Activated T-helper 17 cell treated with anti-CD3 and anti-CD28 coated beads, Interleukin-2, amount 50 U/mL, for 72 hours (primary cell): ENCODE data around the gene PLEKHB2. TPM values are rescaled to one million over a fixed set of nuclear protein-coding genes. Genes with fewer than 3 reads are reported as not detected.
"Not testable (repeated sequence)": the region's sequence is repeated elsewhere in the genome, so short reads cannot be mapped to it uniquely, and the experiment has no call there.

ENCODE experiments used
- ATAC-seq: fragments of 150-1000 bp; cut with Tn5 transposase; replicated peaks from 2 replicates; pipeline ENCODE4 v1.10.0; 2021; ENCODE audit warnings: mild to moderate bottlenecking, moderate library complexity
- H3K27ac Mint-ChIP-seq: one replicate; pipeline ENCODE4 v1.8.0; 2022; ENCODE audit warnings: mixed read lengths
- H3K27me3 Mint-ChIP-seq: one replicate; pipeline ENCODE4 v1.8.0; 2022; ENCODE audit warnings: mixed read lengths
- H3K36me3 Mint-ChIP-seq: one replicate; pipeline ENCODE4 v1.8.0; 2022; ENCODE audit warnings: low read depth, mild to moderate bottlenecking, mixed read lengths
- H3K4me1 Mint-ChIP-seq: one replicate; pipeline ENCODE4 v1.8.0; 2022; ENCODE audit warnings: mixed read lengths
- H3K4me3 Mint-ChIP-seq: one replicate; pipeline ENCODE4 v1.8.0; 2022; ENCODE audit warnings: mild to moderate bottlenecking, mixed read lengths
- H3K9me3 Mint-ChIP-seq: one replicate; pipeline ENCODE4 v1.8.0; 2022; ENCODE audit warnings: mixed read lengths
- total RNA-seq, 2 donors: library from RNA; stranded (reverse); gene quantifications; one replicate each; pipeline ENCODE4 v1.2.3, GENCODE V29; 2022

The PLEKHB2 gene
- total RNA-seq, 2 donors from 2014 or later: 59.8 to 64.5 TPM

DNA sequence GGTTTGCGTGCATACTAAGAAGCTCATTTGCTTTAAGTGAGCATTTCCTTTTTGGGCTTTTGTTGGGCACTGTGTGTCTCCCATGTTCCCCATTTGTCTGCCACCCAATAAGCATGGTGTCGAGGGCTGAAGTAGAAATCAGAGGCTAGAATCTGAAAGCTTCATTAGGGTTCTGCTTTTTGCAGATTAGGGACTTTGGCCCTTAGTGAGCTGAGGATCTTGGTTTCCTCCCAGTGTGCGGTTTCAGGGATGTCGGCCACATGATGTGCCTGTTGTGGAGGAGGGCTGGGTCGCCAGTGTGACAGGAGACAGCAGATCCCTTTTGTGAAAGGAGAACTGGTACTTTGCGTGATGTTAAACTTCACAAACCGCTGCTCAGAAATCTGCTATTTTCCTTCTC lies 41.1 kb downstream of the PLEKHB2 start:
- H3K27me3 Mint-ChIP-seq: no peaks in the 10 kb centered on the region
- no peak overlapping the region for H3K4me3 Mint-ChIP-seq
- ATAC-seq: no peak
- H3K36me3 Mint-ChIP-seq: peaks cover 98% of the 10 kb centered on the region
- H3K27ac Mint-ChIP-seq: no peak overlapping the region
- H3K9me3 Mint-ChIP-seq: no peaks in the 10 kb centered on the region
- H3K4me1 Mint-ChIP-seq: peaks cover 7% of the 10 kb centered on the region

DNA sequence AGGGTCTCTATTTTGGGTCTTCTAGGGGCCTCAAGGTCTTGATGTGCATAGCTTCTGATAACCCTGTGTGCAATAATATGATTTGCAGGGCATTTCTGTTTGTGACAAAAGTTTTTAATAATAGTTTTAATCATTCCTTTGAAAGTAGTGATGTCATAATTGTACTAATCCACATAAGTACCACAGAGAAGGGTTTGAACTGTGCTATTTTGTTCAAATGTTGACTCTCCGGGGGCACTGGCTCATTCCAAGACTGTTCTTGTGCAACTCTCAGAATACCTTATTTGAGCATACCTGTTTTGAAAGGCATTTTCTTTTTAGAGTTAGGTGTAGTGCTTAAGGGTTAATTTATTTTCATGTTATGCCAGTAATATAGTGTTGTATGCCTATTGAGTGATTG lies 41.6 kb downstream of the PLEKHB2 start:
- H3K36me3 Mint-ChIP-seq: peaks cover 95% of the 10 kb centered on the region
- ATAC-seq: no peak
- no peak overlapping the region for H3K4me3 Mint-ChIP-seq
- H3K9me3 Mint-ChIP-seq: no peaks in the 10 kb centered on the region
- peaks cover 7% of the 10 kb centered on the region for H3K4me1 Mint-ChIP-seq
- no peaks in the 10 kb centered on the region for H3K27me3 Mint-ChIP-seq
- no peak overlapping the region for H3K27ac Mint-ChIP-seq

DNA sequence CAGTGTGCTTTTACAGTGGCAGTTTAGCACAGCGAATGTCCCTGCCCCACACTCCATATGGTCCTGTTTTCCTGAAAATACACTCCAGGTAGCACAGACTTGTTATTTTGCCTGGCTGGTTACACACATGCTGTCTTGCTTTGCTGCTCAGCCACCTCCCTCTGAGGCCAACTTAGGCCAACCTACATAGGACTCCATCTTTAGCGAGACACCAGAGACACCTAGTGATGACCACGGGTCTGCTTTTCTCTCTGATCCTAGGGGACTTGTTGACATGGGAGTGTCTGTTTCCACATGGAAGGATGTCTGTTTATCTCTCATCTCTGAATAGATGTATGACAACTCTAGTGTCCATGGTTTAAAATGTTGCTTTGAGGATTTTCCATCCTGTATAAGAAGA lies 43.3 kb downstream of the PLEKHB2 start:
- Mint-ChIP-seq H3K27ac (no peak overlapping the region), H3K9me3 (no peaks in the 10 kb centered on the region), H3K4me1 (no peaks in the 10 kb centered on the region), H3K27me3 (no peaks in the 10 kb centered on the region), H3K4me3 (no peak overlapping the region), H3K36me3 (peaks cover 78% of the 10 kb centered on the region)
- ATAC-seq: no peak

GRCh38 chr2:131150109-131150508 lies 45.0 kb downstream of the PLEKHB2 start:
- H3K27me3 Mint-ChIP-seq: not testable (repeated sequence)

DNA sequence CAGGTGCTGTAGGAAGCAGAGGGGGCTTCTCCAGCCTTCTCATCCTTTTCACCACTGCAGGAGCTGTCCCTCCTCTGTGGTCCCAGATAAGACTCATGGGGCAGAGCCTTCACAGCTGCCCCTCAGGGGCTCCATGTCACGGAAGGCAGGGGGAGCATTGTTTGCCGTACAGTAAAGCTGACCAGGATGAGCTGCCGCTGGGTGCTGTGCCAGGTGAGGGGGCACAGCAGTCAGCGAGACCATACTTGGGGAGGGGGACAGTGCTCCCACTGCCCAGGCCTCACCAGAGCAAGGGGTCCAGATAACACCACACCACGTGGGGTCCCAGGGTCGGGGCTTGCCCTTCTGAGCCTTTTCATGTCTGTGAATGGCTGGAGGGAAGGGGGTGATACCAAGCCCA lies 46.3 kb downstream of the PLEKHB2 start:
- no peak for ATAC-seq
- Mint-ChIP-seq H3K4me3 (no peak overlapping the region), H3K27ac (no peak overlapping the region), H3K36me3 (peaks cover 49% of the 10 kb centered on the region), H3K27me3 (no peaks in the 10 kb centered on the region), H3K4me1 (peaks cover 6% of the 10 kb centered on the region), H3K9me3 (no peaks in the 10 kb centered on the region)

More at GRCh38 chr2:131150109-131150508, 45.0 kb downstream of the PLEKHB2 start:
- H3K4me1 Mint-ChIP-seq, H3K9me3 Mint-ChIP-seq, H3K27ac Mint-ChIP-seq, H3K4me3 Mint-ChIP-seq, ATAC-seq: not testable (repeated sequence)
- peaks cover 62% of the 10 kb centered on the region for H3K36me3 Mint-ChIP-seq

- no peak overlapping the region for H3K4me3 Mint-ChIP-seq
- H3K27ac Mint-ChIP-seq: peak overlapping the region; percentile 64
- no peaks in the 10 kb centered on the region for H3K27me3 Mint-ChIP-seq
- peaks cover 42% of the 10 kb centered on the region for H3K36me3 Mint-ChIP-seq
- H3K9me3 Mint-ChIP-seq: no peaks in the 10 kb centered on the region
- H3K4me1 Mint-ChIP-seq: peaks cover 6% of the 10 kb centered on the region
- ATAC-seq: no peak
These were observed 46.9 kb downstream of the PLEKHB2 start for GRCh38 chr2:131152074-131152473.

- peak overlapping the region; percentile 21 for H3K4me3 Mint-ChIP-seq
- no peaks in the 10 kb centered on the region for H3K27me3 Mint-ChIP-seq
- H3K27ac Mint-ChIP-seq: peak overlapping the region; percentile 76
- H3K9me3 Mint-ChIP-seq: no peaks in the 10 kb centered on the region
- H3K36me3 Mint-ChIP-seq: peaks cover 27% of the 10 kb centered on the region
- no peak for ATAC-seq
- H3K4me1 Mint-ChIP-seq: peaks cover 12% of the 10 kb centered on the region
These were observed 48.4 kb downstream of the PLEKHB2 start for GRCh38 chr2:131153529-131153928.

- H3K27ac Mint-ChIP-seq: peak overlapping the region; percentile 76
- ATAC-seq: peak; percentile 99
- peaks cover 22% of the 10 kb centered on the region for H3K36me3 Mint-ChIP-seq
- H3K27me3 Mint-ChIP-seq: no peaks in the 10 kb centered on the region
- H3K9me3 Mint-ChIP-seq: no peaks in the 10 kb centered on the region
- H3K4me3 Mint-ChIP-seq: peak overlapping the region; percentile 21
- peaks cover 12% of the 10 kb centered on the region for H3K4me1 Mint-ChIP-seq
These were observed 49.0 kb downstream of the PLEKHB2 start for GRCh38 chr2:131154071-131154531.

GRCh38 chr2:131154647-131155046 lies 49.5 kb downstream of the PLEKHB2 start:
- ATAC-seq: no peak
- H3K36me3 Mint-ChIP-seq: peaks cover 16% of the 10 kb centered on the region
- no peak overlapping the region for H3K27ac Mint-ChIP-seq
- H3K4me3 Mint-ChIP-seq: peak overlapping the region; percentile 21
- H3K4me1 Mint-ChIP-seq: peaks cover 12% of the 10 kb centered on the region
- H3K27me3 Mint-ChIP-seq: no peaks in the 10 kb centered on the region
- H3K9me3 Mint-ChIP-seq: no peaks in the 10 kb centered on the region

DNA sequence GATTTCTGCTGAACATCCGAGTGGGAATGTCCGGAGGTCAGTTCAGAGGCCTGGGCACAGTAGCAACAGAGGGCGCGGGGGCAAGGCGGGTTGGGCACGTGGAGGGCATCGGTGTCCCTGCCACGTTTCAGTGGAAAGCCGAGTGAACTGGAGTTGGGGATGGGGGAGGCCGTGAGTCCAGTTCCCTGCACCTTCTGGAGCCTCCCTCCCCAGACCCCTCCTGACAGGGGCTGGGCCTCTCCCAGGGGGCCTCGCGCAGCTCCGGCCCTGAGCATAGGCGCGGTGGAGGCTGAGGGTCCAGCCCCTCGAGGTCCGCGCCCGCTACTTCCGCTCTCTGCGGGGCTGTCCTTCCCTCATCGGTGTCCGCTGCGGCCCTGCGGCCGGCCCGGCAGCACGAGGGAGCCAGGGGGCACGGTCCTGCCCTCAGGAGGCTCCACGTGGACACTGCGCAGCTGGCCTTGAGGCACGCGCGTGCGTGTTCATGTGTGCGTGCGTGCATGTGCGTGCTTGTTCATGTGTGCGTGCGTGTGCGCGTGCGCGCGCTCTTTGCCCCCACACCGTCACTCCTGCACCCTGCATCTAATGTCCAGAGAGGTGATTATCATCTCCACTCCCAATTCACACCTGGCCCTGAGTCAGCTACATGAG lies 50.2 kb downstream of the PLEKHB2 start:
- Mint-ChIP-seq H3K4me3 (no peak overlapping the region), H3K27me3 (no peaks in the 10 kb centered on the region), H3K27ac (no peak overlapping the region), H3K36me3 (peaks cover 9% of the 10 kb centered on the region), H3K4me1 (peaks cover 12% of the 10 kb centered on the region), H3K9me3 (no peaks in the 10 kb centered on the region)
- no peak for ATAC-seq

DNA sequence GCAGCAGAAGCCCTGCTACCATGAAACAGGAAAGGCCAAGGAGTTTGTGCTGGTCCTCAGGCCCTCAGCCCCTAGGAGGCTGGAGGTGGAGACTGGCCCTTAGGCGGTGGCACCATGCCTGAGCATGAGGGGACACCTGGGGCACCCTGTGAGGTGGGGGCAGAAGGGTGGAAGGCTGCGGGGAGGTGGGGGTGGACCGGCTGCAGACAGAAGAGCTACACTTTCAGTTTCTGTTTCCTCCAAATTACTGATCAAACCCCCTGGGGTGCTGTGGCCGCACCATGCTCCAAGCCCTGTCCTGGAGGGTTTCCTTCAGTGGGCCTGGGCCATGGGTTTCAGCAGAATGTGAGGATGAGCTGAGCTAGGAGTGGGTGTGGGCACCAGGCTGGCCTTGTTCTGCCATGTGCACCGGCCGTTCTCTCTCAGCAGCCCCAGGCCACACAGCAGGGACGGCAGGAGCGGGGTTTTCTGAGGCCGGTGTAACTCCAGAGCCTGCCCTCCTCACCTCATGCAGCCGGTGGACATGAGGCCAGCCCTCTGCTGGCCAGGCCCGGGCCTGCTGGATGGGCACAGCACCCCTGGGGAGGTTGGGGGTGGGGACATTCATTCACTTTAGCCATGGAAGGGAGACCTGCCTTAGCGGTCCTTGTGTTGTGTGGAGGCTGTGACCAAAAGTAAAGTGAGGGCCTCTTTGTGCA lies 51.5 kb downstream of the PLEKHB2 start:
- Mint-ChIP-seq H3K27me3 (no peaks in the 10 kb centered on the region), H3K4me3 (peak overlapping the region; percentile 31), H3K36me3 (no peaks in the 10 kb centered on the region), H3K9me3 (no peaks in the 10 kb centered on the region), H3K4me1 (peaks cover 12% of the 10 kb centered on the region), H3K27ac (peak overlapping the region; percentile 50)
- no peak for ATAC-seq

GRCh38 chr2:131165562-131165961 lies 60.4 kb downstream of the PLEKHB2 start:
- ATAC-seq, H3K36me3 Mint-ChIP-seq, H3K27ac Mint-ChIP-seq, H3K27me3 Mint-ChIP-seq, H3K4me3 Mint-ChIP-seq, H3K9me3 Mint-ChIP-seq, H3K4me1 Mint-ChIP-seq: not testable (repeated sequence)

- Mint-ChIP-seq H3K9me3 (no peaks in the 10 kb centered on the region), H3K27me3 (no peaks in the 10 kb centered on the region), H3K4me1 (no peaks in the 10 kb centered on the region), H3K36me3 (no peaks in the 10 kb centered on the region), H3K4me3 (no peak overlapping the region), H3K27ac (no peak overlapping the region)
- no peak for ATAC-seq
These were observed 63.4 kb downstream of the PLEKHB2 start for GRCh38 chr2:131168538-131168937.

DNA sequence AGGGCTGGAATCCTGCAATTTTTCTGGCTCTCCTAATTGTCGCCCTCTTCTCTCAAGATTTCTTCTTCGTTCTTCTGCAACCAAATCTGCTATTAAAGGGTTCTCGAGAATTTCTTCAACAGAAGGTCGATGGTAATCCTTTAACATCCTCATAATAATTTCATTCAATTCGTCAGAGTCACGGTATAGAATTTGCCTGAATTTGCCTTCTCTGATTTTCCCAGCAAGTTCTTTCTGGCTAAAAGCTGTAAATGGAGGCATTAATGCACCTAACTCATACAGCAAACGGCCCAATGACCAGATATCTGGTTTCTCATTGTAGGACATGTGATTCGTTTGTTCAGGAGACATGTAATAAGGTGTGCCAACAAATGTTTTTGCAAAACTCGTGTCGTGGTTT lies 72.9 kb downstream of the PLEKHB2 start:
- not testable (repeated sequence) for H3K4me1 Mint-ChIP-seq, H3K27ac Mint-ChIP-seq, ATAC-seq, H3K36me3 Mint-ChIP-seq, H3K9me3 Mint-ChIP-seq, H3K4me3 Mint-ChIP-seq
- H3K27me3 Mint-ChIP-seq: peaks cover 32% of the 10 kb centered on the region

GRCh38 chr2:131178721-131179418 lies 73.7 kb downstream of the PLEKHB2 start:
- not testable (repeated sequence) for ATAC-seq, H3K9me3 Mint-ChIP-seq, H3K27ac Mint-ChIP-seq, H3K4me1 Mint-ChIP-seq, H3K4me3 Mint-ChIP-seq, H3K36me3 Mint-ChIP-seq
- H3K27me3 Mint-ChIP-seq: peaks cover 34% of the 10 kb centered on the region
